ENCODE results near the gene ACTN1.
"Not testable (repeated sequence)": the region's sequence is repeated elsewhere in the genome, so short reads cannot be mapped to it uniquely, and the experiment has no call there.

ACTN1 gene

GRCh38 chr14:68853749-68854148 lies 125.4 kb downstream of the ACTN1 start:
- no peak for ATAC-seq

GRCh38 chr14:68852493-68852892 lies 126.6 kb downstream of the ACTN1 start:
- ATAC-seq, result not testable (repeated sequence)

GRCh38 chr14:68851078-68851477 lies 128.0 kb downstream of the ACTN1 start:
- no peak for ATAC-seq

- no peak for ATAC-seq
These were observed 129.7 kb downstream of the ACTN1 start for GRCh38 chr14:68849416-68849815.

- ATAC-seq, result no peak
These were observed 130.8 kb downstream of the ACTN1 start for GRCh38 chr14:68848253-68848652.

GRCh38 chr14:68847640-68848039 lies 131.5 kb downstream of the ACTN1 start:
- not testable (repeated sequence) for ATAC-seq

- no peak for ATAC-seq
These were observed 132.6 kb downstream of the ACTN1 start for GRCh38 chr14:68846466-68846865.

- ATAC-seq, result no peak
These were observed 134.9 kb downstream of the ACTN1 start for GRCh38 chr14:68844210-68844545.

- ATAC-seq, result peak; percentile 48 to 68
These were observed 135.5 kb downstream of the ACTN1 start for GRCh38 chr14:68843471-68844209.

- no peak for ATAC-seq
These were observed 136.8 kb downstream of the ACTN1 start for GRCh38 chr14:68842298-68842697.

- peak in 1 of 2 donors; percentile 8 for ATAC-seq
These were observed 137.9 kb downstream of the ACTN1 start for GRCh38 chr14:68841016-68841809.

GRCh38 chr14:68840454-68840853 lies 138.6 kb downstream of the ACTN1 start:
- peak; percentile 74 to 80 for ATAC-seq

GRCh38 chr14:68836082-68836481 lies 143.0 kb downstream of the ACTN1 start:
- ATAC-seq, result no peak

- ATAC-seq, result no peak
These were observed 144.3 kb downstream of the ACTN1 start for GRCh38 chr14:68834816-68835215.

- no peak for ATAC-seq
These were observed 150.4 kb downstream of the ACTN1 start for GRCh38 chr14:68828698-68829097.

- no peak for ATAC-seq
These were observed 153.4 kb downstream of the ACTN1 start for GRCh38 chr14:68825729-68826128.

GRCh38 chr14:68824517-68825347 lies 154.4 kb downstream of the ACTN1 start:
- no peak for ATAC-seq

GRCh38 chr14:68824207-68824516 lies 154.9 kb downstream of the ACTN1 start:
- ATAC-seq, result no peak
